Measurements from ENCODE around the gene ABTB1.

The ABTB1 gene

DNA sequence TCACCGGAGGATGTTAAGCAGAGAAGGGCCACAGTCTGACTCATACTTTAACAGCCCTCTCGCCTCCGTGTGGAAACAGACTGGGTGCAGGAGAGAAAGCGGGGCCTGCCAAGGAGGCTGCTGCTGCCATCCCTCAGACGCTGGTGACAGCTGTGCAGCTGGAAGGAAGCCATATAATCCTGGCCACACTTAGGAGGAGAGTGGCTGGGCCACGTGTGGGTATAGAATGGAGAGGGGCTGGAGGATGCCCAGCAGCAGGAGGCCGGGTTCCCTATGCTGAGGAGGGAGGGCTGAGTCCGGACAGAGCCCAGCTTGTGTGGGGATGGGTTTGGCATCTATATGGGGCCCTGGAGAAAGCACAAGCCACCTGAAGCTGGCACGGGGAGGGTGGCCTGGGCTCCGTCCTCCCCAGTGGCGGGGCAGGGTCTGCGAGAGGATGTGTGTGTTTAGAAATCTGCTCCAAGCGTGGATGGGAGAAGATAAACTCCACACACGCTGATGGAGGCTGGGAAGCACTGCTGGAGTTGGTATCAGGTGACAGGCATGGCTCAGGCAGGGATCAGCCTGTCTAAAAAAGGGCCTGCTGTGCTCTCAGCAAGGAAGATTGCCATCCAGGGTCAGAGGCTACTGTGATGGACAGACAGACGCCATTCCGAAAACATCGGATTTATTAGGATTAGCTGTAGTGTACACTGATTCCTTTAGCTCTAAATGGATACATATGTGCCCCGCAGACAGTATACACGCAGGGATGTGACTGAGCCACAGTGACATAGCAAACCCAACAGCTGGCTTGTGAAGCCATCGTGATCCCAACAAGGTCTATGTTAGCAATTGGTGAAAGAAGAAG is 15.9 kb downstream of the ABTB1 start:
- Histone ChIP-seq H3K4me1 (ENCODE audit: insufficient read depth, poor library complexity, severe bottlenecking) (peaks cover 15% of the 10 kb centered on the region), H3K36me3 (ENCODE audit: low read depth) (no peaks in the 10 kb centered on the region), H3K9me3 (ENCODE audit: severe bottlenecking) (no peaks in the 10 kb centered on the region), H3K4me3 (ENCODE audit: severe bottlenecking) (no peak overlapping the region), H3K27me3 (ENCODE audit: insufficient read depth, poor library complexity, severe bottlenecking) (no peaks in the 10 kb centered on the region), H3K27ac (ENCODE audit: poor library complexity, severe bottlenecking) (peak overlapping the region; percentile 91)
- ATAC-seq (ENCODE audit: low read depth) (no peak), DNase-seq (ENCODE audit: low spot score) (peak; percentile 37)
- TF ChIP-seq, protein P1, sequence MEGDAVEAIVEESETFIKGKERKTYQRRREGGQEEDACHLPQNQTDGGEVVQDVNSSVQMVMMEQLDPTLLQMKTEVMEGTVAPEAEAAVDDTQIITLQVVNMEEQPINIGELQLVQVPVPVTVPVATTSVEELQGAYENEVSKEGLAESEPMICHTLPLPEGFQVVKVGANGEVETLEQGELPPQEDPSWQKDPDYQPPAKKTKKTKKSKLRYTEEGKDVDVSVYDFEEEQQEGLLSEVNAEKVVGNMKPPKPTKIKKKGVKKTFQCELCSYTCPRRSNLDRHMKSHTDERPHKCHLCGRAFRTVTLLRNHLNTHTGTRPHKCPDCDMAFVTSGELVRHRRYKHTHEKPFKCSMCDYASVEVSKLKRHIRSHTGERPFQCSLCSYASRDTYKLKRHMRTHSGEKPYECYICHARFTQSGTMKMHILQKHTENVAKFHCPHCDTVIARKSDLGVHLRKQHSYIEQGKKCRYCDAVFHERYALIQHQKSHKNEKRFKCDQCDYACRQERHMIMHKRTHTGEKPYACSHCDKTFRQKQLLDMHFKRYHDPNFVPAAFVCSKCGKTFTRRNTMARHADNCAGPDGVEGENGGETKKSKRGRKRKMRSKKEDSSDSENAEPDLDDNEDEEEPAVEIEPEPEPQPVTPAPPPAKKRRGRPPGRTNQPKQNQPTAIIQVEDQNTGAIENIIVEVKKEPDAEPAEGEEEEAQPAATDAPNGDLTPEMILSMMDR (IDR thresholded peaks at IDR 0.05; ENCODE audit: poor library complexity, severe bottlenecking): no peak

DNA sequence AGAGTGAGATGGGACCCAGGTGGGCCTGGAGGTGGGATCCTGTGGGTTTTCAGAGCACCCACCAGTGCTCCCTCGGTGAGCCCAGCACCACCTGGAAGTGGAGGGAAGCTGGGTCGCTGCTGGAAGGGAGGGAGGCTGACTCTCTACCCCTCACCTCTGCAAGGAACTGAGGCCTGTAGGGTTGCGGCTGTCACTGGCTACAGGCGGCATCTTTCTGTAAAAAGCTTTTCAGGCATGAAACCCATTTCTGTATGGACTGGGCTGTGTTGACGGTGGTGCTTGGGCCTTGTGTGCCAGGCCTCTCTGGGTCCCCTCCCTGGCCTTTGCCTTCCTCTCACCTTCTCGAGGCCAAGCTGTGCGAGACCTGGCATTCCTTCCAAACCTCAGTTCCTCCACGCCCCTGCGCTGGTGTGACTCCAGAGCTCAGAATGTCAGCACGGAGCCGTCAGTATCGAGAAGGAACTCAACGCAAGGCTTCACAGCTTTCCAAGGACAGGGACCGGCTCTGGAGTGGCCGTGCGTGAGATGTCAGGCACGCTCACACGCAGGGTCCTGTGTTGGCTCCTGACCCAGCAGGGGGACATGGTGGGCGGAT is 16.6 kb downstream of the ABTB1 start:
- Histone ChIP-seq H3K27ac (ENCODE audit: poor library complexity, severe bottlenecking) (peak overlapping the region; percentile 91), H3K27me3 (ENCODE audit: insufficient read depth, poor library complexity, severe bottlenecking) (no peaks in the 10 kb centered on the region), H3K4me1 (ENCODE audit: insufficient read depth, poor library complexity, severe bottlenecking) (peaks cover 15% of the 10 kb centered on the region), H3K9me3 (ENCODE audit: severe bottlenecking) (no peaks in the 10 kb centered on the region), H3K36me3 (ENCODE audit: low read depth) (no peaks in the 10 kb centered on the region), H3K4me3 (ENCODE audit: severe bottlenecking) (no peak overlapping the region)
- TF ChIP-seq, protein P1 (IDR thresholded peaks at IDR 0.05; ENCODE audit: poor library complexity, severe bottlenecking): no peak
- DNase-seq (ENCODE audit: low spot score) (peak; percentile 45), ATAC-seq (ENCODE audit: low read depth) (no peak)

DNA sequence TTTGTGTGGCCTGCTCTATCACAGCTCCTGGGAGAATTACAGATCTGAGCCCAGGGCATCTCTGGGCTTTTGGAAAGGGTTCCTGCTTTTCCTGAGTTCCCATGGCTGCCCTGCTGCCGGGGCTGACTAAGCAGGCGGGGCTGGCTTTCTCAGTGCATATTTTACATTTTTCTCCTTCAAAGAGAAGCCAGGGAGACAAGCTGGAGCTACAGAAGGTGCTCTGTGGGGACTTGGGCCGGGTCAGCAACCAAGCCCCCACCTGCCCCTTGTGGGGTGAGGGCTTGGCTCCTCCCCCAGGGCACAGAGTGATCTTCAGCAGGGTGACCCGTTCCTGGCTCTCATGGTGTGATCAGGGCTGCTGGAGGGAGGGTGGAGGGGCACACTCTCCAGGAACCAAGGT is 17.4 kb downstream of the ABTB1 start:
- DNase-seq (ENCODE audit: low spot score) (peak; percentile 39), ATAC-seq (ENCODE audit: low read depth) (peak; percentile 73)
- Histone ChIP-seq H3K27ac (ENCODE audit: poor library complexity, severe bottlenecking) (peak overlapping the region; percentile 91), H3K27me3 (ENCODE audit: insufficient read depth, poor library complexity, severe bottlenecking) (no peaks in the 10 kb centered on the region), H3K9me3 (ENCODE audit: severe bottlenecking) (no peaks in the 10 kb centered on the region), H3K4me1 (ENCODE audit: insufficient read depth, poor library complexity, severe bottlenecking) (peaks cover 15% of the 10 kb centered on the region), H3K36me3 (ENCODE audit: low read depth) (no peaks in the 10 kb centered on the region), H3K4me3 (ENCODE audit: severe bottlenecking) (no peak overlapping the region)
- TF ChIP-seq, protein P1 (IDR thresholded peaks at IDR 0.05; ENCODE audit: poor library complexity, severe bottlenecking): no peak

DNA sequence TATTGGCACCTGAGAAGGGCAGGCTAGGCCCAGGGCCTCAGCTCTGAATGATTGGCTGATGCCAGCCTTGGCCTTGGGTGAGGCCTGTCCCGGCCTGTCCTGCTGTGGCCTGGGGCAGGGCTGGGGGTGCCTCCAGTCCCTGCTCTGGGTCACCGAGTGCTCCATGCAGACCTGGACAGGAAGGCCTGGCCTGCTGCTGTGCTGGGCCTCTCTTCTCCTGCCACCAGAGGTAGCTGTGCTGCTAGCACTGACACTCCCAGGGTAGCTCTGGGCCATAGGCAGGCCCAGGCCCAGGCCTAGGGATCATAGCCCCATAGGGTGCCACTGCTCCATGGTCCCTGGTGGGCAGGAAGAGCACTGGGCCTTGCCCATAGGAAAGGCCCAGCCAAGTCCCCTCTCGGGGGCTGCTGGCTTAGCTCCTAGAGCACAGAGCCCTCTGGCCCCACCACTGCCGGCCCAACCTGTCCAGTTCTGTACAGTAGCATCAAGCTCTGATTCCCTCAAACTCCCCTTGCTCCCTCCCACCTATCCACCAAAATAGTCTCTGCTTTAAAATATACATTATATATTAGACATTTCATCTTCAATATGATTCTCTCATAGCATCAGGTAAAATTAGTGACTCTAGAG is 18.2 kb downstream of the ABTB1 start:
- ATAC-seq (ENCODE audit: low read depth) (peak; percentile 86), DNase-seq (ENCODE audit: low spot score) (peak; percentile 70)
- H3K9me3 ChIP-seq (ENCODE audit: severe bottlenecking): no peaks in the 10 kb centered on the region
- TF ChIP-seq, protein P1 (IDR thresholded peaks at IDR 0.05; ENCODE audit: poor library complexity, severe bottlenecking): peak; percentile 85
- no peaks in the 10 kb centered on the region for H3K36me3 ChIP-seq (ENCODE audit: low read depth)
- peak overlapping the region; percentile 91 for H3K27ac ChIP-seq (ENCODE audit: poor library complexity, severe bottlenecking)
- no peak overlapping the region for H3K4me3 ChIP-seq (ENCODE audit: severe bottlenecking)
- H3K4me1 ChIP-seq (ENCODE audit: insufficient read depth, poor library complexity, severe bottlenecking): peaks cover 15% of the 10 kb centered on the region
- H3K27me3 ChIP-seq (ENCODE audit: insufficient read depth, poor library complexity, severe bottlenecking): no peaks in the 10 kb centered on the region
